SK-N-SH (cell line): ENCODE measurements around the gene MAGEF1.

Experiments
- CHD2 ChIP-seq: fragments of 150-350 bp; IDR thresholded peaks from 2 replicates; pipeline ENCODE4 v1.6.1; 2018; ENCODE audit warnings: low read length; ENCODE audit not compliant: partially characterized antibody
- EP300 ChIP-seq, 2 experiments: IDR thresholded peaks; 2 replicates each; pipeline versions ENCODE4 v1.4.0 to v1.6.1; 2012; ENCODE audit warnings: borderline replicate concordance in 1 of 2, low read depth in 1 of 2, low read length in 1 of 2
- RAD21 ChIP-seq: IDR thresholded peaks from 2 replicates; pipeline ENCODE4 v1.6.1; 2012; ENCODE audit warnings: mild to moderate bottlenecking, low read length
- SMC3 ChIP-seq: IDR thresholded peaks from 2 replicates; pipeline ENCODE4 v1.6.1; 2012; ENCODE audit warnings: low read depth, low read length, improper control_type of control experiment
- TF ChIP-seq, protein P1 (sequence below): fragments of 200-600 bp; sonication (generic); IDR thresholded peaks from 2 replicates; pipeline ENCODE4 v1.6.1; 2017; ENCODE audit warnings: antibody characterized with exemption, mild to moderate bottlenecking, moderate library complexity
- TF ChIP-seq, protein P2 (sequence below): fragments of 150-350 bp; IDR thresholded peaks from 2 replicates; pipeline ENCODE4 v1.6.1; 2016; ENCODE audit warnings: mild to moderate bottlenecking, low read depth, low read length
- TF ChIP-seq, protein P3 (sequence below): IDR thresholded peaks from 2 replicates; pipeline ENCODE4 v1.6.1; 2012; ENCODE audit warnings: mild to moderate bottlenecking, low read depth, low read length, moderate library complexity

DNA sequence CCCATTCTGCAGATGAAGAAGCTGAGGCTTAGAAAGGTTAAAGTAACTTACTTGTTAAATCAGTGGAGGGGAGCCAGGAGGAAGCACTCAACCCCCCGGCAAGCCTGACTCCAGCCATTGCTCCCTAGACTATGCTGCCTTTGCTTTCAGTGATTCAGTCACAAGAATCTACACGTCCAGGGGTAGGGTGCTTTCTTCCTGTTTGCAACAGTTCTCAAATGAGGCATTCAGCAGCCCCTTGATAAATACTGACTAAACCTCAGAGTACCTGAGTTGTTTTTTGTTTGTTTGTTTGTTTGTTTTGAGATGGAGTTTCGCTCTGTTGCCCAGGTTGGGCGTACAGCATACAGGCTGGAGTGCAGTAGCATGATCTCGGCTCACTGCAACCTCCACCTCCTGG, 28.6 kb downstream of the MAGEF1 start:
- TF ChIP-seq, protein P1, sequence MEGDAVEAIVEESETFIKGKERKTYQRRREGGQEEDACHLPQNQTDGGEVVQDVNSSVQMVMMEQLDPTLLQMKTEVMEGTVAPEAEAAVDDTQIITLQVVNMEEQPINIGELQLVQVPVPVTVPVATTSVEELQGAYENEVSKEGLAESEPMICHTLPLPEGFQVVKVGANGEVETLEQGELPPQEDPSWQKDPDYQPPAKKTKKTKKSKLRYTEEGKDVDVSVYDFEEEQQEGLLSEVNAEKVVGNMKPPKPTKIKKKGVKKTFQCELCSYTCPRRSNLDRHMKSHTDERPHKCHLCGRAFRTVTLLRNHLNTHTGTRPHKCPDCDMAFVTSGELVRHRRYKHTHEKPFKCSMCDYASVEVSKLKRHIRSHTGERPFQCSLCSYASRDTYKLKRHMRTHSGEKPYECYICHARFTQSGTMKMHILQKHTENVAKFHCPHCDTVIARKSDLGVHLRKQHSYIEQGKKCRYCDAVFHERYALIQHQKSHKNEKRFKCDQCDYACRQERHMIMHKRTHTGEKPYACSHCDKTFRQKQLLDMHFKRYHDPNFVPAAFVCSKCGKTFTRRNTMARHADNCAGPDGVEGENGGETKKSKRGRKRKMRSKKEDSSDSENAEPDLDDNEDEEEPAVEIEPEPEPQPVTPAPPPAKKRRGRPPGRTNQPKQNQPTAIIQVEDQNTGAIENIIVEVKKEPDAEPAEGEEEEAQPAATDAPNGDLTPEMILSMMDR, result no peak
- TF ChIP-seq CHD2 (no peak), RAD21 (no peak), SMC3 (no peak), EP300 (IDR thresholded peaks at IDR 0.05; ENCODE audit: borderline replicate concordance in 1 of 2, low read depth in 1 of 2, low read length in 1 of 2) (no peak)
- TF ChIP-seq, protein P2, sequence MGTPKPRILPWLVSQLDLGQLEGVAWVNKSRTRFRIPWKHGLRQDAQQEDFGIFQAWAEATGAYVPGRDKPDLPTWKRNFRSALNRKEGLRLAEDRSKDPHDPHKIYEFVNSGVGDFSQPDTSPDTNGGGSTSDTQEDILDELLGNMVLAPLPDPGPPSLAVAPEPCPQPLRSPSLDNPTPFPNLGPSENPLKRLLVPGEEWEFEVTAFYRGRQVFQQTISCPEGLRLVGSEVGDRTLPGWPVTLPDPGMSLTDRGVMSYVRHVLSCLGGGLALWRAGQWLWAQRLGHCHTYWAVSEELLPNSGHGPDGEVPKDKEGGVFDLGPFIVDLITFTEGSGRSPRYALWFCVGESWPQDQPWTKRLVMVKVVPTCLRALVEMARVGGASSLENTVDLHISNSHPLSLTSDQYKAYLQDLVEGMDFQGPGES, result no peak
- TF ChIP-seq, protein P3, sequence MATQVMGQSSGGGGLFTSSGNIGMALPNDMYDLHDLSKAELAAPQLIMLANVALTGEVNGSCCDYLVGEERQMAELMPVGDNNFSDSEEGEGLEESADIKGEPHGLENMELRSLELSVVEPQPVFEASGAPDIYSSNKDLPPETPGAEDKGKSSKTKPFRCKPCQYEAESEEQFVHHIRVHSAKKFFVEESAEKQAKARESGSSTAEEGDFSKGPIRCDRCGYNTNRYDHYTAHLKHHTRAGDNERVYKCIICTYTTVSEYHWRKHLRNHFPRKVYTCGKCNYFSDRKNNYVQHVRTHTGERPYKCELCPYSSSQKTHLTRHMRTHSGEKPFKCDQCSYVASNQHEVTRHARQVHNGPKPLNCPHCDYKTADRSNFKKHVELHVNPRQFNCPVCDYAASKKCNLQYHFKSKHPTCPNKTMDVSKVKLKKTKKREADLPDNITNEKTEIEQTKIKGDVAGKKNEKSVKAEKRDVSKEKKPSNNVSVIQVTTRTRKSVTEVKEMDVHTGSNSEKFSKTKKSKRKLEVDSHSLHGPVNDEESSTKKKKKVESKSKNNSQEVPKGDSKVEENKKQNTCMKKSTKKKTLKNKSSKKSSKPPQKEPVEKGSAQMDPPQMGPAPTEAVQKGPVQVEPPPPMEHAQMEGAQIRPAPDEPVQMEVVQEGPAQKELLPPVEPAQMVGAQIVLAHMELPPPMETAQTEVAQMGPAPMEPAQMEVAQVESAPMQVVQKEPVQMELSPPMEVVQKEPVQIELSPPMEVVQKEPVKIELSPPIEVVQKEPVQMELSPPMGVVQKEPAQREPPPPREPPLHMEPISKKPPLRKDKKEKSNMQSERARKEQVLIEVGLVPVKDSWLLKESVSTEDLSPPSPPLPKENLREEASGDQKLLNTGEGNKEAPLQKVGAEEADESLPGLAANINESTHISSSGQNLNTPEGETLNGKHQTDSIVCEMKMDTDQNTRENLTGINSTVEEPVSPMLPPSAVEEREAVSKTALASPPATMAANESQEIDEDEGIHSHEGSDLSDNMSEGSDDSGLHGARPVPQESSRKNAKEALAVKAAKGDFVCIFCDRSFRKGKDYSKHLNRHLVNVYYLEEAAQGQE, result no peak
